Osteoblast (primary cell): Measurements from ENCODE around the gene DHX32. TPM values are rescaled to one million over a fixed set of nuclear protein-coding genes. Genes with fewer than 3 reads are reported as not detected.

Source experiments
- DNase-seq: peaks from one replicate; pipeline ENCODE4 v3.0.0; 2011; ENCODE audit warnings: low spot score, mixed read lengths; ENCODE audit not compliant: insufficient read length; ENCODE audit errors: missing footprints
- H2AFZ ChIP-seq: 2 replicates; pipeline ENCODE4 v1.6.0; 2011; ENCODE audit warnings: mild to moderate bottlenecking, low read length
- H3K27ac ChIP-seq: 2 replicates; pipeline ENCODE4 v1.5.1; 2011; ENCODE audit warnings: mild to moderate bottlenecking, low read depth, low read length, moderate library complexity
- H3K27me3 ChIP-seq: 2 replicates; pipeline ENCODE4 v1.6.0; 2012; ENCODE audit warnings: mild to moderate bottlenecking, control low read depth, inconsistent platforms, low read length, moderate library complexity; ENCODE audit not compliant: insufficient read depth
- H3K36me3 ChIP-seq: 2 replicates; pipeline ENCODE4 v1.5.1; 2011; ENCODE audit warnings: mild to moderate bottlenecking, low read length, control low read depth, moderate library complexity; ENCODE audit not compliant: insufficient read depth
- H3K4me1 ChIP-seq: 2 replicates; pipeline ENCODE4 v1.5.1; 2011; ENCODE audit warnings: mild to moderate bottlenecking, low read length, control low read depth, moderate library complexity; ENCODE audit not compliant: insufficient read depth
- H3K4me2 ChIP-seq: 2 replicates; pipeline ENCODE4 v1.6.0; 2011; ENCODE audit warnings: mild to moderate bottlenecking, low read length; ENCODE audit not compliant: insufficient read depth
- H3K4me3 ChIP-seq: fragments of 200-600 bp; sonication (generic); 3 replicates; pipeline ENCODE4 v1.5.1; 2012; ENCODE audit warnings: mild to moderate bottlenecking, low read length, inconsistent platforms; ENCODE audit not compliant: insufficient read depth
- H3K79me2 ChIP-seq: 2 replicates; pipeline ENCODE4 v1.6.0; 2012; ENCODE audit warnings: mild to moderate bottlenecking, low read length, control low read depth, inconsistent platforms; ENCODE audit not compliant: insufficient read depth
- H3K9me3 ChIP-seq: 2 replicates; pipeline ENCODE4 v1.5.1; 2011; ENCODE audit warnings: low read depth, low read length, control low read depth
- H4K20me1 ChIP-seq: 2 replicates; pipeline ENCODE4 v1.6.0; 2012; ENCODE audit warnings: mild to moderate bottlenecking, low read length, control low read depth; ENCODE audit not compliant: insufficient read depth
- total RNA-seq: library from RNA; depleted of rRNA; stranded (reverse); fragments of >200 nt; gene quantifications from 2 replicates; pipeline ENCODE4 v1.2.3, GENCODE V29; 2012
- TF ChIP-seq, protein P1 (sequence below): IDR thresholded peaks from 2 replicates; pipeline ENCODE4 v1.5.1; 2011; ENCODE audit warnings: mild to moderate bottlenecking, low read depth, low read length, moderate library complexity; ENCODE audit errors: extremely low read depth

The DHX32 gene
- total RNA-seq, 1 donor: 52.8 TPM

DNA sequence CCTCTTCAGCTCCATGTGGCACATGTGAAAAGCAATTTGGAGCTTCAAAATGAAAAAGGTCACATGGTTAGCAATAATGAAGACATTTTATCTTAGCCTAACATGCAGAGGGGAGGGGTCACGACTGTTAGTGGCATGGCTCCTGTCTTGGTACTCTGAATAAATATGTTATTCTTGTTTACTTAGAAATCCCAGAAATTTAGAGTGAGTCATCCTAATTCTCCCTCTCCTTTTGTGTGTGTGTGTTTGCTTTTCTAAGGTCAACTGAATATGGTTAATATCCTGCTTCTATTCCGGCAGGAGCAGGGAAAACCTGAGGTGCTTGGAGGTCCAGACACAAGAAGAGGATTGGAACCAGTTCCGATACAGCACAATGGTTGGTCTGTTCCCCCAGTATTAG, 40.1 kb downstream of the DHX32 start:
- Histone ChIP-seq H3K4me2 (no peak overlapping the region), H3K79me2 (no peaks in the 10 kb centered on the region), H3K36me3 (peaks cover 58% of the 10 kb centered on the region), H3K27ac (no peak overlapping the region), H2AFZ (no peak overlapping the region), H4K20me1 (peaks cover 6% of the 10 kb centered on the region), H3K27me3 (no peaks in the 10 kb centered on the region), H3K9me3 (no peaks in the 10 kb centered on the region), H3K4me1 (peaks cover 4% of the 10 kb centered on the region), H3K4me3 (no peak overlapping the region)
- TF ChIP-seq, protein P1, sequence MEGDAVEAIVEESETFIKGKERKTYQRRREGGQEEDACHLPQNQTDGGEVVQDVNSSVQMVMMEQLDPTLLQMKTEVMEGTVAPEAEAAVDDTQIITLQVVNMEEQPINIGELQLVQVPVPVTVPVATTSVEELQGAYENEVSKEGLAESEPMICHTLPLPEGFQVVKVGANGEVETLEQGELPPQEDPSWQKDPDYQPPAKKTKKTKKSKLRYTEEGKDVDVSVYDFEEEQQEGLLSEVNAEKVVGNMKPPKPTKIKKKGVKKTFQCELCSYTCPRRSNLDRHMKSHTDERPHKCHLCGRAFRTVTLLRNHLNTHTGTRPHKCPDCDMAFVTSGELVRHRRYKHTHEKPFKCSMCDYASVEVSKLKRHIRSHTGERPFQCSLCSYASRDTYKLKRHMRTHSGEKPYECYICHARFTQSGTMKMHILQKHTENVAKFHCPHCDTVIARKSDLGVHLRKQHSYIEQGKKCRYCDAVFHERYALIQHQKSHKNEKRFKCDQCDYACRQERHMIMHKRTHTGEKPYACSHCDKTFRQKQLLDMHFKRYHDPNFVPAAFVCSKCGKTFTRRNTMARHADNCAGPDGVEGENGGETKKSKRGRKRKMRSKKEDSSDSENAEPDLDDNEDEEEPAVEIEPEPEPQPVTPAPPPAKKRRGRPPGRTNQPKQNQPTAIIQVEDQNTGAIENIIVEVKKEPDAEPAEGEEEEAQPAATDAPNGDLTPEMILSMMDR: no peak
- DNase-seq: peak; percentile 89

DNA sequence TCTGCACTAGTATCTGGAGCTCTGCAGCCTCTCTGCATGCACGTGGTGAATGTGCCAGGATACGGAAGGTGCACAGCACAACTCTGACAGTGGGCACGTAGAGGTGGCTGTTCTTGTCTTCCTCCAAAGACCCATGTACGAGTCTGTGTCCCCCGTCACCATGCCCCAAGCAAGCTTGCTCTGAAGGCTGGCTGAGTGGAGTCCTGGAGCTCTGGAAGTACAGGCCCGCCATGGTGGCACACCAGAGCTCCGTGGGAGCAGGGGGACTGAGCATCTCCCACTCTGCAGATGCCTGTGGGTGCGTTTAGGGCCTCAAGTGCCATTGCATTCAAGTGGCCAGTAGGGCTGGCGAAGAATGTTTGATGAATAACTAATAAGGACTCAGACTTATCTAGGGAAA, 40.7 kb downstream of the DHX32 start:
- Histone ChIP-seq H4K20me1 (peaks cover 6% of the 10 kb centered on the region), H3K27ac (no peak overlapping the region), H3K4me2 (no peak overlapping the region), H2AFZ (no peak overlapping the region), H3K79me2 (no peaks in the 10 kb centered on the region), H3K4me1 (peaks cover 4% of the 10 kb centered on the region), H3K36me3 (peaks cover 63% of the 10 kb centered on the region), H3K4me3 (no peak overlapping the region), H3K27me3 (no peaks in the 10 kb centered on the region), H3K9me3 (no peaks in the 10 kb centered on the region)
- no peak for DNase-seq
- TF ChIP-seq, protein P1: no peak

GRCh38 chr10:125838802-125839575, 42.1 kb downstream of the DHX32 start:
- H3K4me1 ChIP-seq: peaks cover 4% of the 10 kb centered on the region
- peaks cover 6% of the 10 kb centered on the region for H4K20me1 ChIP-seq
- no peaks in the 10 kb centered on the region for H3K79me2 ChIP-seq
- H3K9me3 ChIP-seq: no peaks in the 10 kb centered on the region
- H3K27ac ChIP-seq: no peak overlapping the region
- H3K4me3 ChIP-seq: no peak overlapping the region
- DNase-seq: no peak
- TF ChIP-seq, protein P1: no peak
- no peaks in the 10 kb centered on the region for H3K27me3 ChIP-seq
- H3K4me2 ChIP-seq: no peak overlapping the region
- no peak overlapping the region for H2AFZ ChIP-seq
- peaks cover 69% of the 10 kb centered on the region for H3K36me3 ChIP-seq

DNA sequence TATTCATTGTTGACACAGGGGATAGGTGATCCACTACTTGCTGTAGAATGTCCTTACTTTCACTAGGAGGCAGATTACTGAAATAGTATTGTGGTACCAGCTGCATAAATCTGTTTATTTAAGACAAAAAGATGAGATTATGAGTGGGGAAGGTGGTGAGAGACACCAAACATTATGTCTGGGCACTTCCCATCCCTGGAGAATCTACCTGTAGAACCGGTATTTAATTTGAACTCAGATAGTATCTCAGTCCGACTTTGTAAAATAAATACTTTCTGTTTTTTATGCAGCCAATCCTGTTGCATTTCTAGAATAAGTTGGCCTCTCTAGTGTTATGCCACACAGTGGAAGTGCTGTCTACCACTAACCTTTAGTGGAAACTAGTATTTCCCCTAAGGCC, 44.3 kb downstream of the DHX32 start:
- H3K36me3 ChIP-seq: peaks cover 85% of the 10 kb centered on the region

More for the DNA sequence above, 44.3 kb downstream of the DHX32 start:
- no peak for DNase-seq
- Histone ChIP-seq H3K27me3 (no peaks in the 10 kb centered on the region), H4K20me1 (peaks cover 6% of the 10 kb centered on the region), H3K4me1 (peaks cover 4% of the 10 kb centered on the region), H3K79me2 (no peaks in the 10 kb centered on the region), H3K4me2 (no peak overlapping the region), H3K27ac (no peak overlapping the region), H3K9me3 (no peaks in the 10 kb centered on the region), H2AFZ (no peak overlapping the region), H3K4me3 (no peak overlapping the region)
- TF ChIP-seq, protein P1: no peak
